ENCODE results near the gene NFIA.

Gene NFIA

DNA sequence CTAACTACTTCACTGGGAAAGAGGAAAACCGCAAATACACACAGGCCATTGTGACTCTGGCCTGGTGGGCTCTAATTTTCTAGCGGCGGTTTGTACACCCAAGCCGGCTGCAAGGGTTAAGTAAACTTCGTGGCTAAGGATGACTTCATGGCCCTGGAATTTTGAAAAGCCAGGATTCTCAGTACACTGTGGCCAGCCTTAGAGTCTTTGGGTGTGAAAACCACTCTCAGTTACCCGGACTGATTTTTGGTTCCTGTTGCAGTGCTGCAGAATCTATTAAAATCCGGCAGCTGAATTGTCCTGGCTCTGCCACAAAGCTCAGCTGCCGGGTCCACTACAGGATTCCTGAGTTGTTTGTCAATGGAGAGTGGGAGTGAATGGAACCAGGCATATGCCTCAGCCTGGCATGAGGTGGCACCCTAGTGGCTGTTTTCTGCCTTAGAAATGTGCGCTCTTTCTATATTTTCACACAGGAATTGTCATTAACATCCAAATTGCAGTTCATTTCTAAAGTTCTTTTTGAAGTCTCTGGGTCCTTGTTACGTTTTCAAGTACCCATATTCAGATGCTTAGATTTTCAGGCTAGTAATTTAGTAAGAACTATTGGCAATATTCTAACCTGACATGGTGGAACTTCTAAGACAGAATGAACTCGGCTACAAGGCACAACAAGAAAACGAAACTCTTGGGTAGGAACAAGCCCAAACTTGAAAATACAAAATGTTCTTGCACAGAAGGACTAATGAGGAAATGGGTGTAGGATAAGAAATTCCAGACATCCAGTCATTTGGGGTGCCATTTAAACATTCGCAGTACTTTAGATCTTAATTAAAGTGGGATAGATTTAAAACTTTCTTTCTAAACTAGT, 255.9 kb downstream of the NFIA start:
- H3K4me1 ChIP-seq (ENCODE audit: control insufficient read depth in 5 of 5, insufficient read depth in 5 of 5, low read length in 5 of 5): peaks cover 3 to 35% (median 33%) of the 10 kb centered on the region in 5 donors
- H3K9me3 ChIP-seq (ENCODE audit: control insufficient read depth in 5 of 5, low read length in 5 of 5): no peaks in the 10 kb centered on the region
- H3K4me3 ChIP-seq (ENCODE audit: low read depth in 1 of 5, low read length in 5 of 5): peak overlapping the region; percentile 0 to 33 (median 17)
- peak overlapping the region in 3 of 5 donors; percentile 5 to 73 (median 38) for H3K9ac ChIP-seq (ENCODE audit: low read length in 5 of 5)
- peak overlapping the region; percentile 71 for H3K27ac ChIP-seq (ENCODE audit: low read depth, low read length)
- peaks cover 0 to 6% (median 0%) of the 10 kb centered on the region in 5 donors for H3K36me3 ChIP-seq (ENCODE audit: control insufficient read depth in 5 of 5, insufficient read depth in 5 of 5, low read length in 5 of 5)
- no peaks in the 10 kb centered on the region for H3K27me3 ChIP-seq (ENCODE audit: control insufficient read depth in 5 of 5, insufficient read depth in 4 of 5, low read length in 5 of 5)

DNA sequence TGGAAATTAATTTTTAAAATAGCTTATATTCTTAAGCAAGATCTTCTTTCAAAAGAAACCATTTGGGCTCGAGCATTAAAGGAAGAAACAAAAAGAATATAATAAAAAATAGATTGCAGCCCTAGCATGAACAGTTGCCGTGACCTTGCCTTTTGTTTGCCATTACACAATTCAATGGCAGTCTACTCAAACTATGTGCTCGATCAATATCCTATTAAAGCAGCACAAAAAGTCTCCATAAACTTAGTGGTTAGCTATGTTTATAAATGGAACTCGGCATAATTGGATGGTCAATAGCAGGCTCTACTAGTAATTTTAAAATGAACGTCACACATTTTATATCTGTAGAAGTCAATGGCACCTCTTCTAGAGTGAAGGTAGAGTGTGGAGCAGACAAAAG, 256.5 kb downstream of the NFIA start:
- Histone ChIP-seq H3K4me1 (ENCODE audit: control insufficient read depth in 5 of 5, insufficient read depth in 5 of 5, low read length in 5 of 5) (peaks cover 3 to 42% (median 39%) of the 10 kb centered on the region in 5 donors), H3K9me3 (ENCODE audit: control insufficient read depth in 5 of 5, low read length in 5 of 5) (no peaks in the 10 kb centered on the region), H3K36me3 (ENCODE audit: control insufficient read depth in 5 of 5, insufficient read depth in 5 of 5, low read length in 5 of 5) (peaks cover 0 to 2% (median 0%) of the 10 kb centered on the region in 5 donors), H3K9ac (ENCODE audit: low read length in 5 of 5) (no peak overlapping the region), H3K27ac (ENCODE audit: low read depth, low read length) (peak overlapping the region; percentile 71), H3K4me3 (ENCODE audit: low read depth in 1 of 5, low read length in 5 of 5) (no peak overlapping the region), H3K27me3 (ENCODE audit: control insufficient read depth in 5 of 5, insufficient read depth in 4 of 5, low read length in 5 of 5) (no peaks in the 10 kb centered on the region)

GRCh38 chr1:61341426-61341825, 259.1 kb downstream of the NFIA start:
- H3K27ac ChIP-seq (ENCODE audit: low read depth, low read length): no peak overlapping the region
- no peak overlapping the region for H3K9ac ChIP-seq (ENCODE audit: low read length in 5 of 5)
- H3K4me3 ChIP-seq (ENCODE audit: low read depth in 1 of 5, low read length in 5 of 5): no peak overlapping the region
- H3K36me3 ChIP-seq (ENCODE audit: control insufficient read depth in 5 of 5, insufficient read depth in 5 of 5, low read length in 5 of 5): no peaks in the 10 kb centered on the region
- H3K27me3 ChIP-seq (ENCODE audit: control insufficient read depth in 5 of 5, insufficient read depth in 4 of 5, low read length in 5 of 5): no peaks in the 10 kb centered on the region
- H3K4me1 ChIP-seq (ENCODE audit: control insufficient read depth in 5 of 5, insufficient read depth in 5 of 5, low read length in 5 of 5): peaks cover 3 to 41% (median 40%) of the 10 kb centered on the region in 5 donors
- no peaks in the 10 kb centered on the region for H3K9me3 ChIP-seq (ENCODE audit: control insufficient read depth in 5 of 5, low read length in 5 of 5)

- Histone ChIP-seq H3K9ac (ENCODE audit: low read length in 5 of 5) (no peak overlapping the region), H3K4me1 (ENCODE audit: control insufficient read depth in 5 of 5, insufficient read depth in 5 of 5, low read length in 5 of 5) (peaks cover 0 to 20% (median 19%) of the 10 kb centered on the region in 5 donors), H3K4me3 (ENCODE audit: low read depth in 1 of 5, low read length in 5 of 5) (no peak overlapping the region), H3K9me3 (ENCODE audit: control insufficient read depth in 5 of 5, low read length in 5 of 5) (no peaks in the 10 kb centered on the region), H3K36me3 (ENCODE audit: control insufficient read depth in 5 of 5, insufficient read depth in 5 of 5, low read length in 5 of 5) (peaks cover 0 to 11% (median 9%) of the 10 kb centered on the region in 5 donors), H3K27ac (ENCODE audit: low read depth, low read length) (peak overlapping the region; percentile 42), H3K27me3 (ENCODE audit: control insufficient read depth in 5 of 5, insufficient read depth in 4 of 5, low read length in 5 of 5) (no peaks in the 10 kb centered on the region)
Measured at GRCh38 chr1:61343734-61344420, 261.5 kb downstream of the NFIA start.

GRCh38 chr1:61344696-61345095, 262.3 kb downstream of the NFIA start:
- Histone ChIP-seq H3K36me3 (ENCODE audit: control insufficient read depth in 5 of 5, insufficient read depth in 5 of 5, low read length in 5 of 5) (peaks cover 0 to 12% (median 9%) of the 10 kb centered on the region in 5 donors), H3K9ac (ENCODE audit: low read length in 5 of 5) (no peak overlapping the region), H3K9me3 (ENCODE audit: control insufficient read depth in 5 of 5, low read length in 5 of 5) (no peaks in the 10 kb centered on the region), H3K27ac (ENCODE audit: low read depth, low read length) (peak overlapping the region; percentile 42), H3K4me3 (ENCODE audit: low read depth in 1 of 5, low read length in 5 of 5) (no peak overlapping the region), H3K4me1 (ENCODE audit: control insufficient read depth in 5 of 5, insufficient read depth in 5 of 5, low read length in 5 of 5) (peaks cover 0 to 17% (median 16%) of the 10 kb centered on the region in 5 donors), H3K27me3 (ENCODE audit: control insufficient read depth in 5 of 5, insufficient read depth in 4 of 5, low read length in 5 of 5) (no peaks in the 10 kb centered on the region)

DNA sequence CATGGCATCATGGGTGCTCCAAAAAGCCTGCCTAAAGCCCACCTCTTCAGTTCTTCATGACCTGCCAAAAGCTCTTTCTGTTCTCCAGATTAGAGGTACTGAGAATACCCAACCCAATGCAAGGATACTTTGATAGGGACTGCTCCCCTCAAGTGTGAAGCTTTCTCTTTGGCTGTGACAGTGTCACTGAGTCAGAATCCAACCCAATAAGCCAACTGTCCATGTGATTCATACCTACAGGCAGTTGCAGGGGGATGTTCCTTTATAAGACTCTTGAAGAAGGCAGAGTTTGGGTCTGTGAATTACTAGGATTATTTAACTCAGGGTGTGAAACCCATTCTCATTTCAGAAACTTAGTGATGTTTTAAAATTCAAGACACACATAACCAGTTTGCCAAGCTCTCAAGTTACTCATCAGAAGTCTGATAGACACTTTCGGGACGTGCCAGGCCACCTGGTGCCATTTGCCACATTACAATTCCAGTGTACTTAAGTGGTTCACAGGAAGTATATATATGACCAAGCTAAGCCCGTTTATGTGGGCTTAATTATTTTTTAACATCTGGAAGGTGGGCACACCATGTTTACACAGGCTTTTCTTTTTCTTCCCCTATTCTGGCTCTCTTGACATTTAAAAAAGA, 265.8 kb downstream of the NFIA start:
- H3K27me3 ChIP-seq (ENCODE audit: control insufficient read depth in 5 of 5, insufficient read depth in 4 of 5, low read length in 5 of 5): no peaks in the 10 kb centered on the region
- H3K27ac ChIP-seq (ENCODE audit: low read depth, low read length): no peak overlapping the region
- peaks cover 4 to 23% (median 16%) of the 10 kb centered on the region in 5 donors for H3K36me3 ChIP-seq (ENCODE audit: control insufficient read depth in 5 of 5, insufficient read depth in 5 of 5, low read length in 5 of 5)
- no peak overlapping the region for H3K9ac ChIP-seq (ENCODE audit: low read length in 5 of 5)
- no peak overlapping the region for H3K4me3 ChIP-seq (ENCODE audit: low read depth in 1 of 5, low read length in 5 of 5)
- peaks cover 0 to 20% (median 16%) of the 10 kb centered on the region in 5 donors for H3K4me1 ChIP-seq (ENCODE audit: control insufficient read depth in 5 of 5, insufficient read depth in 5 of 5, low read length in 5 of 5)
- no peaks in the 10 kb centered on the region for H3K9me3 ChIP-seq (ENCODE audit: control insufficient read depth in 5 of 5, low read length in 5 of 5)

- Histone ChIP-seq H3K9me3 (ENCODE audit: control insufficient read depth in 5 of 5, low read length in 5 of 5) (no peaks in the 10 kb centered on the region), H3K36me3 (ENCODE audit: control insufficient read depth in 5 of 5, insufficient read depth in 5 of 5, low read length in 5 of 5) (peaks cover 13 to 37% (median 28%) of the 10 kb centered on the region in 5 donors), H3K27me3 (ENCODE audit: control insufficient read depth in 5 of 5, insufficient read depth in 4 of 5, low read length in 5 of 5) (no peaks in the 10 kb centered on the region), H3K27ac (ENCODE audit: low read depth, low read length) (peak overlapping the region; percentile 2), H3K4me1 (ENCODE audit: control insufficient read depth in 5 of 5, insufficient read depth in 5 of 5, low read length in 5 of 5) (peaks cover 0 to 9% (median 0%) of the 10 kb centered on the region in 5 donors), H3K9ac (ENCODE audit: low read length in 5 of 5) (no peak overlapping the region), H3K4me3 (ENCODE audit: low read depth in 1 of 5, low read length in 5 of 5) (no peak overlapping the region)
Measured at GRCh38 chr1:61352845-61353435, 270.6 kb downstream of the NFIA start.

DNA sequence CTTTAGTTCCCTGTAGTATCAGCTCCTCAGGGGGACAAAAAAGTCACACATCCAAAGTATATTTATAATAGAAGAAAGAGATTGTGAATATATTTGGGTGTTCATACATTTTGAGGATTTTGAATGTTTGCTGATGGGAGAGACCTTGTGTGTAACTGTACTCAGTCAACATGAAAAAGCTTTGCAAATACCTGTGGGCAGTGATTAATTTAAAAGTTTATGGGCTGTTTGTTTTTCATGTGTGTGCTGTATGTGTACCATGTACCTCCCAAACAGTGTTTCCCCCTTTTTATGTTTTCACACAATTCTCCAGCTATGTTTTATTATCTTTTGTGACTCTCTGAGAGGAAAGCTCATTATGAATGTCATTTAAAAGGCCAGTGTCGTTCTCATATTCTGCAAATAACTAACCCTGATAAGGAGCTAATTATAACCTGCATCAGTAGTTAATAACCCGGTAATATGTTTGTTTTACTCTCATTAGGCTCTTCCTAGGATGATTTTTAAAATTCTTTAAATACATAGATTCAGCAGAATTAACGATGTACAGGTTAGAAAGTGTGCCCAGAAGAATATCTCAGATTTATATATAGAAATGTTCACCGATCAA, 271.5 kb downstream of the NFIA start:
- H3K4me3 ChIP-seq (ENCODE audit: low read depth in 1 of 5, low read length in 5 of 5): no peak overlapping the region
- H3K36me3 ChIP-seq (ENCODE audit: control insufficient read depth in 5 of 5, insufficient read depth in 5 of 5, low read length in 5 of 5): peaks cover 15 to 33% (median 23%) of the 10 kb centered on the region in 5 donors
- peaks cover 0 to 15% (median 0%) of the 10 kb centered on the region in 5 donors for H3K4me1 ChIP-seq (ENCODE audit: control insufficient read depth in 5 of 5, insufficient read depth in 5 of 5, low read length in 5 of 5)
- no peaks in the 10 kb centered on the region for H3K9me3 ChIP-seq (ENCODE audit: control insufficient read depth in 5 of 5, low read length in 5 of 5)
- no peak overlapping the region for H3K27ac ChIP-seq (ENCODE audit: low read depth, low read length)
- H3K27me3 ChIP-seq (ENCODE audit: control insufficient read depth in 5 of 5, insufficient read depth in 4 of 5, low read length in 5 of 5): no peaks in the 10 kb centered on the region
- H3K9ac ChIP-seq (ENCODE audit: low read length in 5 of 5): no peak overlapping the region

- Histone ChIP-seq H3K9ac (ENCODE audit: low read length in 5 of 5) (no peak overlapping the region), H3K27ac (ENCODE audit: low read depth, low read length) (no peak overlapping the region), H3K4me3 (ENCODE audit: low read depth in 1 of 5, low read length in 5 of 5) (no peak overlapping the region), H3K4me1 (ENCODE audit: control insufficient read depth in 5 of 5, insufficient read depth in 5 of 5, low read length in 5 of 5) (peaks cover 0 to 20% (median 0%) of the 10 kb centered on the region in 5 donors), H3K36me3 (ENCODE audit: control insufficient read depth in 5 of 5, insufficient read depth in 5 of 5, low read length in 5 of 5) (peaks cover 30 to 47% (median 37%) of the 10 kb centered on the region in 5 donors), H3K27me3 (ENCODE audit: control insufficient read depth in 5 of 5, insufficient read depth in 4 of 5, low read length in 5 of 5) (no peaks in the 10 kb centered on the region), H3K9me3 (ENCODE audit: control insufficient read depth in 5 of 5, low read length in 5 of 5) (no peaks in the 10 kb centered on the region)
Measured at GRCh38 chr1:61356016-61356415, 273.7 kb downstream of the NFIA start.
